ENCODE data around the gene RHCE. TPM values are rescaled to one million over a fixed set of nuclear protein-coding genes. Genes with fewer than 3 reads are reported as not detected.

RHCE gene
- total RNA-seq, 1 donor from 2014 or later, result 0.72 TPM

DNA sequence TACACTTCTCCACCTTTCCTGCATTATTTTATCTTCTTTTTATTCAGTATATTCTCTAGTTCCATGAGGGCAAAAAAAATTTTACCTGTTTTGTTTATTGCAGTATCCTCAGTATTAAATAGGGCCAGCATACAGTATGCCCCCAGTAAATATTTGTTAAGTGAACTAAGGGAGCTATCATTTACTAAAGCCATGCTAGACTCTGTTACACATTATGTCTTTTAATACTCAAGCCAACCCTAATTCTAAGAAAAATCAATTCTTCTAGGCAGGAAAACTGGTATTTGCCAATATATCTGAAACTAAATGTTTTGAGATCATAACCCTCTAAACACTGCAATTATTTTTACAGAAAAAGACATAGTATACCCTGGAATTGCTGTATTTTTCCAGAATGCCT lies 64.2 kb downstream of the RHCE start:
- H3K27ac Mint-ChIP-seq, result no peak overlapping the region
- peaks cover 34% of the 10 kb centered on the region for H3K36me3 Mint-ChIP-seq
- no peak for DNase-seq (ENCODE audit: low spot score in 2 of 2, unreplicated experiment in 2 of 2)
- TF ChIP-seq CTCF (IDR thresholded peaks at IDR 0.05; ENCODE audit: unreplicated experiment), result no peak
- no peak overlapping the region for H3K4me3 Mint-ChIP-seq
- H3K9me3 Mint-ChIP-seq, result no peaks in the 10 kb centered on the region
- no peaks in the 10 kb centered on the region for H3K27me3 Mint-ChIP-seq (ENCODE audit: low read depth)
- no peaks in the 10 kb centered on the region for H3K4me1 Mint-ChIP-seq

GRCh38 chr1:25355841-25356395 lies 64.7 kb downstream of the RHCE start:
- no peaks in the 10 kb centered on the region for H3K9me3 Mint-ChIP-seq
- no peaks in the 10 kb centered on the region for H3K4me1 Mint-ChIP-seq
- no peaks in the 10 kb centered on the region for H3K27me3 Mint-ChIP-seq (ENCODE audit: low read depth)
- H3K36me3 Mint-ChIP-seq, result peaks cover 32% of the 10 kb centered on the region
- H3K4me3 Mint-ChIP-seq, result no peak overlapping the region
- no peak for DNase-seq (ENCODE audit: low spot score in 2 of 2, unreplicated experiment in 2 of 2)
- no peak for TF ChIP-seq CTCF (IDR thresholded peaks at IDR 0.05; ENCODE audit: unreplicated experiment)
- no peak overlapping the region for H3K27ac Mint-ChIP-seq

GRCh38 chr1:25349606-25350005 lies 71.0 kb downstream of the RHCE start:
- H3K27ac Mint-ChIP-seq, result no peak overlapping the region
- no peaks in the 10 kb centered on the region for H3K27me3 Mint-ChIP-seq (ENCODE audit: low read depth)

GRCh38 chr1:25347556-25347955 lies 73.1 kb downstream of the RHCE start:
- H3K9me3 Mint-ChIP-seq, result no peaks in the 10 kb centered on the region
- H3K4me3 Mint-ChIP-seq, result no peak overlapping the region
- no peaks in the 10 kb centered on the region for H3K27me3 Mint-ChIP-seq (ENCODE audit: low read depth)
- H3K36me3 Mint-ChIP-seq, result peaks cover 27% of the 10 kb centered on the region
- no peak for TF ChIP-seq CTCF (IDR thresholded peaks at IDR 0.05; ENCODE audit: unreplicated experiment)
- H3K27ac Mint-ChIP-seq, result no peak overlapping the region
- no peak for DNase-seq (ENCODE audit: low spot score in 2 of 2, unreplicated experiment in 2 of 2)
- H3K4me1 Mint-ChIP-seq, result peaks cover 2% of the 10 kb centered on the region

More at GRCh38 chr1:25349606-25350005, 71.0 kb downstream of the RHCE start:
- H3K4me1 Mint-ChIP-seq, result peaks cover 2% of the 10 kb centered on the region
- no peak overlapping the region for H3K4me3 Mint-ChIP-seq
- DNase-seq (ENCODE audit: low spot score in 2 of 2, unreplicated experiment in 2 of 2), result no peak
- TF ChIP-seq CTCF (IDR thresholded peaks at IDR 0.05; ENCODE audit: unreplicated experiment), result no peak
- no peaks in the 10 kb centered on the region for H3K9me3 Mint-ChIP-seq
- H3K36me3 Mint-ChIP-seq, result peaks cover 20% of the 10 kb centered on the region

- Mint-ChIP-seq H3K4me1 (peaks cover 16% of the 10 kb centered on the region), H3K36me3 (peaks cover 24% of the 10 kb centered on the region), H3K4me3 (no peak overlapping the region), H3K9me3 (no peaks in the 10 kb centered on the region), H3K27me3 (ENCODE audit: low read depth) (no peaks in the 10 kb centered on the region), H3K27ac (no peak overlapping the region)
- no peak for DNase-seq (ENCODE audit: low spot score in 2 of 2, unreplicated experiment in 2 of 2)
- TF ChIP-seq CTCF (IDR thresholded peaks at IDR 0.05; ENCODE audit: unreplicated experiment), result no peak
Measured at GRCh38 chr1:25343872-25344271, 76.8 kb downstream of the RHCE start.

DNA sequence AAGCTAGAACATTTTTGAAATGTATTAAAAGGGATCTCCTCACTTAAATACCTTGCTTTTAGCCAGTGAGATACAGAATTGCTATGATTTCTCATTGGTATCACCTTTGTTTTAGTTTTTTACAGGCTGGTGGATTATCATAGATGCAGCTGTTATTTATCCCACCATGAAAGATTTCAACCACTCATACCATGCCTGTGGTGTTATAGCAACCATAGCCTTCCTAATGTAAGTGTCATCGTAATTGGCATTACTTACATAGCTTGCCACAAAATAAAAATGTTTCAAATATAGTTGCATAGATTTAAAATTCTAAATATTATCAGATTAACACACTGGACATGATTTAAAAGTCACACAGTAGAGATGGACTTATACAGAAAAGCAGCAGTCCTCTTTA lies 77.8 kb downstream of the RHCE start:
- Mint-ChIP-seq H3K27me3 (ENCODE audit: low read depth) (no peaks in the 10 kb centered on the region), H3K4me1 (peaks cover 16% of the 10 kb centered on the region), H3K36me3 (peaks cover 19% of the 10 kb centered on the region), H3K9me3 (no peaks in the 10 kb centered on the region), H3K27ac (no peak overlapping the region), H3K4me3 (no peak overlapping the region)
- TF ChIP-seq CTCF (IDR thresholded peaks at IDR 0.05; ENCODE audit: unreplicated experiment), result no peak
- no peak for DNase-seq (ENCODE audit: low spot score in 2 of 2, unreplicated experiment in 2 of 2)
